GM21576 (cell line): Measurements from ENCODE around the gene OLFML1.

Experiments
- ATAC-seq: cut with Tn5 transposase; IDR thresholded peaks from one replicate; pipeline ENCODE4 v1.9.1; 2021; ENCODE audit warnings: mild to moderate bottlenecking, moderate library complexity; ENCODE audit not compliant: unreplicated experiment

OLFML1 gene

DNA sequence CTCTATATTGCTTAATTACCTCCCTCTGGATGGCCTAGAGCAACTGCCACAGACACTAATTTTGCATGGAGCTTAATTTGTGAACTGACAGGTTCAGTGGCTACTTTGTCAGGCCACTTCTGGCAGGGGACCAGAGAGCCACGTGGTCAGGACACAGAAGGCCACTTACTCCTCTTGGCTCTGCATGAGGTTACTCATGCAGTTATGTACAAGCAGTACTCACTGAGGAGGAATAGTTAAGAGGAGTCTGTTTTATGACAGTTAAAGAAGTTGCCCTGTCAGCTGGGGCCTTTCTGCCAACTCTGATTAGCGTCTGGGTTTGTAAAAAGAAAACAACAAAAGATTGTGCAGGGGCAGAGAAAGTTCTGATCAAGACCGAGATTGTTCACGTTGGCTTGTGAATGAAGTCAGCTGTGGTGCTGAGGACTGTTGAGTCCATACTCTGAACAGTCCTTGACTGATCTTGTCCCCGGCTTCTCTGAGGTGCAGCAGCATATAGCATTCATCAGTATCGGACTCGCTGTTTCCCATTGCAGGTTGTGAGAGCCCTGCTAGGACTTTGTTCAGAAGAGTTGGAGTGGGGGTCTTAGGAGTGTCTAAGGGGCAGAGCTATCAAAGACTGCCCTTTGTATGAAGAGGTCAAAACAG, 69.9 kb downstream of the OLFML1 start:
- no peak for ATAC-seq

GRCh38 chr11:7558046-7558445, 72.7 kb downstream of the OLFML1 start:
- ATAC-seq, result no peak

DNA sequence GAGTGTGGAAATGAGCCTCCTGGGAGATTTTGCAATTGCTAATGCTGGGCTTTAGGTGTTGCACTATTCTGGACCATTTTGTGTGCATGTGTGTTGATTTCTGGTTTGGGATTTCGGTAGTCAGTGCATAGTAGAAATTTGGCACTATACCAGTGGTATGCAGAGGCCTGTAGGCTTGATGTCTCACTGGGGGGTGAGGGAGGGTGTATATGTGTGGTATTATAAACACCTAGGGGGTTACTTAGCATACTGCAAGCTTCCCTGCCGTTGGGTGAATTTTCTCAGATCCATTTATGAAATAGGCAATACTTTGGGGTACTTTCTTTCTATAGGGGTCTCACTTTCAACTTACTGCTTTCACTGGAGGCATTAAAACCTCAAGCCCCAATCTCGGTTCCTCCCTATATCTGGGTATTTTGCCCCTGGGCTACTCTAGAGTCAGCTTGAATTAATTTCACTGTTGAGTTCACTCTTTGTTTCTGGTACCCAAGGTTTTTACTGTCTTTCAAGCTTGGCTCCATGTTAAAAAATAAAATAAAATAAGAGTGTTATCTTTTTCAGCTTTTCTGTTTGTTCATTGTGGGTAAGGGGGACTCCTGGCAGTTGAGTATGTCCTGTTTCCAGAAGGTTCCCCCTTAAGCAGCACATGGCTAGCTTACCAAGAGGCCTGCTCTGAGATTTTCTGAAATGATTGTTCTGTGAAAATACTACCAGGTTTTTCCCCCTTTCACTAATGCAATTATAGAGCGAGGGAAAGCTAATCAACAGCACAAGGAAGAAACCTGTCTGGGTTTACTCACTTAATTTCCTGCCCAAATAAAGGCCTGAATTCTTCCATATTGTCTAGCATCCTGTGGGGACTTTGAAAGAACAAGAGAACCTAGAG, 74.3 kb downstream of the OLFML1 start:
- ATAC-seq, result peak; percentile 74
